ENCODE data around the gene FAM72D.
"Not testable (repeated sequence)": the region's sequence is repeated elsewhere in the genome, so short reads cannot be mapped to it uniquely, and the experiment has no call there.

GRCh38 chr1:145053428-145053827 lies 42.3 kb upstream of the FAM72D start:
- not testable (repeated sequence) for TF ChIP-seq CTCF (conservative IDR thresholded peaks at IDR 0.05; ENCODE audit: low read length); EZH2phosphoT487 (IDR thresholded peaks at IDR 0.05; ENCODE audit: borderline replicate concordance, low read depth, low read length)

All from OCI-LY7 (cell line).